Karpas-422 (cell line): Measurements from ENCODE around the gene OR4D1. TPM values are rescaled to one million over a fixed set of nuclear protein-coding genes. Genes with fewer than 3 reads are reported as not detected.
"Not testable (repeated sequence)": the region's sequence is repeated elsewhere in the genome, so short reads cannot be mapped to it uniquely, and the experiment has no call there.

Experiments
- DNase-seq: peaks from one replicate; pipeline ENCODE4 v3.0.0-alpha.2; 2015
- H2AFZ ChIP-seq: fragments of 200-600 bp; sonication (generic); 2 replicates; pipeline ENCODE4 v1.6.1; 2014; ENCODE audit warnings: antibody characterized with exemption, low read length, mixed read lengths
- H3K27ac ChIP-seq: fragments of 200-600 bp; sonication (generic); 2 replicates; pipeline ENCODE4 v1.5.1; 2014; ENCODE audit warnings: mild to moderate bottlenecking, low read length, moderate library complexity
- H3K27me3 ChIP-seq: fragments of 200-600 bp; sonication (generic); 2 replicates; pipeline ENCODE4 v1.6.1; 2014; ENCODE audit warnings: low read length, mixed read lengths
- H3K36me3 ChIP-seq: fragments of 200-600 bp; sonication (generic); 2 replicates; pipeline ENCODE4 v1.6.1; 2014; ENCODE audit warnings: low read length, mixed read lengths; ENCODE audit not compliant: insufficient read depth
- H3K4me1 ChIP-seq: fragments of 200-600 bp; sonication (generic); 2 replicates; pipeline ENCODE4 v1.6.1; 2014; ENCODE audit warnings: mild to moderate bottlenecking, low read length, mixed read lengths
- H3K4me2 ChIP-seq: fragments of 200-600 bp; sonication (generic); 2 replicates; pipeline ENCODE4 v1.6.1; 2014; ENCODE audit warnings: low read length, low read depth, mild to moderate bottlenecking; ENCODE audit not compliant: poor library complexity, severe bottlenecking
- H3K4me3 ChIP-seq: fragments of 200-600 bp; sonication (generic); 2 replicates; pipeline ENCODE4 v1.5.1; 2014; ENCODE audit warnings: mild to moderate bottlenecking, antibody characterized with exemption, low read length, mixed read lengths
- H3K79me2 ChIP-seq: fragments of 200-600 bp; sonication (generic); 2 replicates; pipeline ENCODE4 v1.6.1; 2014; ENCODE audit warnings: mild to moderate bottlenecking, low read length, mixed read lengths
- H3K9ac ChIP-seq: fragments of 200-600 bp; sonication (generic); 2 replicates; pipeline ENCODE4 v1.6.0; 2014; ENCODE audit warnings: low read length
- H3K9me2 ChIP-seq: fragments of 200-600 bp; sonication (generic), shearing (Covaris generic); replicated peaks from 2 replicates; pipeline ENCODE4 v1.6.0; 2014; ENCODE audit warnings: mild to moderate bottlenecking, low read length, moderate library complexity; ENCODE audit not compliant: insufficient read depth
- H3K9me3 ChIP-seq: fragments of 300-700, 200-600 bp; sonication (generic); 2 replicates; pipeline ENCODE4 v1.6.1; 2014; ENCODE audit warnings: low read length, mixed read lengths
- H4K20me1 ChIP-seq: fragments of 200-600 bp; sonication (generic); 2 replicates; pipeline ENCODE4 v1.6.1; 2014; ENCODE audit warnings: mild to moderate bottlenecking, antibody characterized with exemption, low read length, low read depth; ENCODE audit not compliant: insufficient read depth
- total RNA-seq: library from RNA; depleted of rRNA; stranded (reverse); fragments of >200 nt; shearing (Covaris generic); gene quantifications from 2 replicates; pipeline ENCODE4 v1.2.3, GENCODE V29; 2014; ENCODE audit warnings: low replicate concordance

Gene OR4D1
- total RNA-seq, 1 experiment from 2014 or later: not detected

DNA sequence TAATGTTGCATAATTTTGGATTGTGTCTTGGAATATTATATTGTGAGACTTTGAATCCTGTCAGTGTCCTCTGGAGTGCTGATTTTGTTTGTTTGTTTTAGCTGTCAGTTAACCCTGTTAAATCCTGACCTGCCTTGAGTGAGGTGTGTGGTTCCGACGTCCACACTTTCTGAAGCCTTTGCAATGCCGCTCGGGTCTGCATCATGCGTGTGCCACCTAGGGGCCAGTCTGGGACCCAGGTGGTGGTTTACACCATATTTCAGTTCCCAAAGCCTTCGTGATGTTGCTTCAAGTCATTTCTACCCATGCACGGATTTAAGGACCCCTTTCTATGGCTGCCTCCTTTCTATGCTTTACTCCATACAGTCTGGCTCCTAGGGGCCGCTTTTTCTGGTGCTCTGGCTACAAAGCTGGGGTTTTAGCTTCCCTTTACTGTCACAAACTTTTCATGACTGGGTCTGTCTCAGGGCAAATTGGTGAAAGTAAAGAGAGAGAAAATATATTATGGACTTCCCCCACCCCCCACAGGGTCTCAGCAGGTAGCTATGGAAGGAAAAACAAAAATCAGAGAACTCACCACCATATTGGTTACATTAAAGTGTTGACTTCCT lies 11.4 kb upstream of the OR4D1 start:
- no peaks in the 10 kb centered on the region for H3K9me2 ChIP-seq
- peak; percentile 71 for DNase-seq
- no peaks in the 10 kb centered on the region for H3K79me2 ChIP-seq
- H3K36me3 ChIP-seq: no peaks in the 10 kb centered on the region
- 0 out of 2 replicates have a peak, but pooled peaks cover 4% of the 10 kb centered on the region for H3K27me3 ChIP-seq
- no peaks in the 10 kb centered on the region for H4K20me1 ChIP-seq
- H3K9me3 ChIP-seq: no peaks in the 10 kb centered on the region
- no peak overlapping the region for H3K27ac ChIP-seq
- no peaks in the 10 kb centered on the region for H3K4me1 ChIP-seq
- H2AFZ ChIP-seq: no peak overlapping the region
- H3K9ac ChIP-seq: no peak overlapping the region
- H3K4me3 ChIP-seq: no peak overlapping the region
- H3K4me2 ChIP-seq: no peak overlapping the region

- Histone ChIP-seq H3K9me2 (no peaks in the 10 kb centered on the region), H3K27me3 (peaks cover 3% of the 10 kb centered on the region), H3K79me2 (no peaks in the 10 kb centered on the region), H3K36me3 (no peaks in the 10 kb centered on the region), H3K27ac (no peak overlapping the region), H3K4me3 (no peak overlapping the region), H3K4me1 (no peaks in the 10 kb centered on the region), H4K20me1 (no peaks in the 10 kb centered on the region), H2AFZ (no peak overlapping the region), H3K9me3 (no peaks in the 10 kb centered on the region), H3K9ac (no peak overlapping the region), H3K4me2 (no peak overlapping the region)
- DNase-seq: no peak
These were observed 6.7 kb upstream of the OR4D1 start for GRCh38 chr17:58141505-58141904.

GRCh38 chr17:58143335-58143734 lies 4.8 kb upstream of the OR4D1 start:
- not testable (repeated sequence) for H3K36me3 ChIP-seq, H3K27ac ChIP-seq, H3K79me2 ChIP-seq, H3K9me2 ChIP-seq, H3K9me3 ChIP-seq, H3K4me3 ChIP-seq, H3K4me2 ChIP-seq, DNase-seq, H3K9ac ChIP-seq, H3K4me1 ChIP-seq, H4K20me1 ChIP-seq, H2AFZ ChIP-seq, H3K27me3 ChIP-seq

DNA sequence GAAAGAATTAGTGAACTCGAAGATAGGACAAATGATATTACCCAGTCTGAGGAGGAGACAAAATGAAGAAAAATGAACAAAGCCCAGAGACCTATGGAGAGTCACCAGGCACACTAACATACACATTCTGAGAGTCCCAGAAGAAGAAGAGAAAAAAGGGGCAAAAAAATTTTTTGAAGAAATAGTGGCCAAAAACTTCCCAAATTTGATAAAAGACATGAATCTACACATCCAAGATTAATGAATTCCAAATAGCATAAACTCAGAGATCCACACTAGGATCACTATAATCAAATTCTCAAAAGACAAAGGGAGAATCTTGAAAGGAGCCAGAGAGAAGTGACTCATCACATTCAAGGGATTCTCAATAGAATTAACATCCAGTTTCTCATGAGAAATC lies 3.4 kb upstream of the OR4D1 start:
- Histone ChIP-seq H3K4me3 (no peak overlapping the region), H3K36me3 (no peaks in the 10 kb centered on the region), H3K4me2 (no peak overlapping the region)

DNA sequence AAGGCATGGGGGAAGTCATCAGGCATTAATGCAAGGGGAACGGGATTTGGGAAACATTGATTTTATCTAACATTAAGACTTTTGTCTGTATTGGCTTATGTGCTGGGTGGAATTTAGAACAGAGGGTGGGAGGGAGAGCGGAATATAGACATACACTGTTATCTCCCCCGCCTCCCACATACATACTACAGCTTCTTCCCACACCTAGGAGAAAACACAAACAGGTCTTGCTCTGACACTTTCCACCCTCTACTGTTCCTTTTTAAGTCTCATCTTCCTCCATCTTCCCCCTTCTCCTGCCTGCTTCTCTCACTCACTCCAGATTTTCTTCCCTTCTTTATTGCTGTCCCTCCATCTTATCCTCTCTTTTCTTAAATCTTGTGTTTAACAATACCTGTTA lies 425 bp downstream of the OR4D1 start:
- Histone ChIP-seq H4K20me1 (no peaks in the 10 kb centered on the region), H3K9me3 (no peaks in the 10 kb centered on the region), H3K9me2 (no peaks in the 10 kb centered on the region), H3K4me3 (no peak overlapping the region), H3K4me2 (no peak overlapping the region), H3K4me1 (no peaks in the 10 kb centered on the region), H3K9ac (no peak overlapping the region), H2AFZ (no peak overlapping the region), H3K27ac (no peak overlapping the region), H3K79me2 (no peaks in the 10 kb centered on the region), H3K36me3 (no peaks in the 10 kb centered on the region), H3K27me3 (peaks cover 3% of the 10 kb centered on the region)
- DNase-seq: no peak

More for the DNA sequence above, 3.4 kb upstream of the OR4D1 start:
- no peaks in the 10 kb centered on the region for H3K4me1 ChIP-seq
- H3K27me3 ChIP-seq: peaks cover 3% of the 10 kb centered on the region
- no peak for DNase-seq
- H3K9ac ChIP-seq: no peak overlapping the region
- H3K9me3 ChIP-seq: no peaks in the 10 kb centered on the region
- H3K27ac ChIP-seq: no peak overlapping the region
- no peaks in the 10 kb centered on the region for H3K79me2 ChIP-seq
- no peaks in the 10 kb centered on the region for H3K9me2 ChIP-seq
- no peaks in the 10 kb centered on the region for H4K20me1 ChIP-seq
- no peak overlapping the region for H2AFZ ChIP-seq

GRCh38 chr17:58150394-58150793 lies 2.2 kb downstream of the OR4D1 start:
- Histone ChIP-seq H4K20me1 (no peaks in the 10 kb centered on the region), H3K9me3 (no peaks in the 10 kb centered on the region), H3K9me2 (no peaks in the 10 kb centered on the region)

GRCh38 chr17:58153046-58153445 lies 4.9 kb downstream of the OR4D1 start:
- Histone ChIP-seq H4K20me1 (no peaks in the 10 kb centered on the region), H3K9me3 (no peaks in the 10 kb centered on the region), H3K27me3 (no peaks in the 10 kb centered on the region), H2AFZ (no peak overlapping the region), H3K36me3 (no peaks in the 10 kb centered on the region), H3K27ac (no peak overlapping the region), H3K9me2 (no peaks in the 10 kb centered on the region), H3K4me1 (no peaks in the 10 kb centered on the region), H3K4me2 (no peak overlapping the region), H3K9ac (no peak overlapping the region), H3K4me3 (no peak overlapping the region), H3K79me2 (no peaks in the 10 kb centered on the region)
- no peak for DNase-seq

More at GRCh38 chr17:58150394-58150793, 2.2 kb downstream of the OR4D1 start:
- Histone ChIP-seq H3K79me2 (no peaks in the 10 kb centered on the region), H3K36me3 (no peaks in the 10 kb centered on the region), H3K4me1 (no peaks in the 10 kb centered on the region), H2AFZ (no peak overlapping the region), H3K27ac (no peak overlapping the region), H3K27me3 (peaks cover 3% of the 10 kb centered on the region; the same call in 1 of the 2 replicates), H3K9ac (no peak overlapping the region), H3K4me2 (no peak overlapping the region), H3K4me3 (no peak overlapping the region)
- no peak for DNase-seq

- Histone ChIP-seq H4K20me1 (no peaks in the 10 kb centered on the region), H3K27ac (no peak overlapping the region), H2AFZ (no peak overlapping the region), H3K4me3 (no peak overlapping the region), H3K9me2 (no peaks in the 10 kb centered on the region), H3K4me2 (no peak overlapping the region), H3K36me3 (no peaks in the 10 kb centered on the region), H3K9me3 (no peaks in the 10 kb centered on the region), H3K9ac (no peak overlapping the region), H3K27me3 (no peaks in the 10 kb centered on the region), H3K79me2 (no peaks in the 10 kb centered on the region), H3K4me1 (no peaks in the 10 kb centered on the region)
- DNase-seq: no peak
These were observed 5.5 kb downstream of the OR4D1 start for GRCh38 chr17:58153671-58154070.
